Caki2 (cell line): ENCODE results near the gene KCNH1. TPM values are rescaled to one million over a fixed set of nuclear protein-coding genes. Genes with fewer than 3 reads are reported as not detected.

Experiments
- DNase-seq: peaks from one replicate; pipeline ENCODE4 v3.0.0-alpha.2; 2015; ENCODE audit warnings: low read depth
- in situ Hi-C: cut with HindIII; loops from 2 replicates; pipeline ENCODE4 v1.10.0; 2016; ENCODE audit warnings: low sequenced_read_pairs, low pct_unique_long_range_greater_than_20kb, mixed read lengths
- total RNA-seq: library from RNA; depleted of rRNA; stranded (reverse); fragments of >200 nt; shearing (Covaris generic); gene quantifications from 2 replicates; pipeline ENCODE4 v1.2.3, GENCODE V29; 2014; ENCODE audit warnings: low replicate concordance

The KCNH1 gene
- total RNA-seq, 1 experiment from 2014 or later, result 2.0 TPM

DNA sequence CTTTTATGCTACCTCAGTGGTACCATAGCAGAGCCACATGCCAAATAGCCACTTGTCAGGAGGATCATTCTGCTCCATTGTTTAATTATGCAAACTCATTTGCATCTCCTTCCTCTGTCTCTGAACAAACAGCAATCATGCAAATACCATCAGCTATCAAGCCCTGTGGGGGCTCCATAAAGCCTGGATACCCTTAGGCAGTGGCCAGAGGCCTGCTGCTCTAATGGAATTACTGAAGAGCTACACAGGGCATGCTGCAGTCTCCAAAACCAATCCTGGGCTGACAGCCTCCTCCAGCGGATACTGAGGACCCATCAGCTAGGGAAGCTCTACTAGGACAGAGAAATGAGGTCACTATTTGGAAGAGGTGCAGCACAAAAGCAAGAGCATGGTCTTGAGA lies 376.3 kb downstream of the KCNH1 start:
- in situ Hi-C loops, result no loop called here
- DNase-seq, result no peak

DNA sequence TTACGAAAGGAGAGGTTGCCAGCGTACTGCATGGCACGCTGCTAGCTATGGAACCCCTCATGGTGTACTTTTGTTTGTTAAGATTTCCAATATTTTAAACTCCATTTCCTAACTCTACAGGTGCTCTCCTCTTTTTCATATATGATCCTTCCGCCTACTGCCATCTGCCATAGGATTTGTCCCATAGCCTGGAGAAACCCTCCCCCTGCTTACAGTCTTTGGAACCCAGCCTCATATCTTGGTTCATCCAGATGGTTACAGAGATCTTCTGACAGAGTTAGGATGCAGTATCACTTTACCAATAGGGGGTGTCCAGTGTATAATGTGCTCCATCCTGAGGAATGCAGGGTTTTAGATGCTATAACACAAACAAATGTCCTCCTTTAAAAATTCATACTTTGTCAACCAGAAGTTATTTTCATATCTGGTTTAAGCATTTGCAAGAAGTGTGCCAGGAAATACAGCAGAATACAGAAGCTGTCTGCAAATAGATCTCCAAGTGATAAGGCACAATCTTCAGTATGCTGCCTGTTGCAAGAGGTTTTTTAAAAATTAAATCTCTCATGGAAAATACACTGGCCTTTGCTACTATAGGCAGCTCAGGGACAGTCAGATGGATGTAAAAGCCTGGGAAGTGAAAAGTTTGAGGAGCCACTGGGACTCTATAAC lies 377.8 kb downstream of the KCNH1 start:
- DNase-seq, result no peak
- in situ Hi-C loops, result no loop called here

DNA sequence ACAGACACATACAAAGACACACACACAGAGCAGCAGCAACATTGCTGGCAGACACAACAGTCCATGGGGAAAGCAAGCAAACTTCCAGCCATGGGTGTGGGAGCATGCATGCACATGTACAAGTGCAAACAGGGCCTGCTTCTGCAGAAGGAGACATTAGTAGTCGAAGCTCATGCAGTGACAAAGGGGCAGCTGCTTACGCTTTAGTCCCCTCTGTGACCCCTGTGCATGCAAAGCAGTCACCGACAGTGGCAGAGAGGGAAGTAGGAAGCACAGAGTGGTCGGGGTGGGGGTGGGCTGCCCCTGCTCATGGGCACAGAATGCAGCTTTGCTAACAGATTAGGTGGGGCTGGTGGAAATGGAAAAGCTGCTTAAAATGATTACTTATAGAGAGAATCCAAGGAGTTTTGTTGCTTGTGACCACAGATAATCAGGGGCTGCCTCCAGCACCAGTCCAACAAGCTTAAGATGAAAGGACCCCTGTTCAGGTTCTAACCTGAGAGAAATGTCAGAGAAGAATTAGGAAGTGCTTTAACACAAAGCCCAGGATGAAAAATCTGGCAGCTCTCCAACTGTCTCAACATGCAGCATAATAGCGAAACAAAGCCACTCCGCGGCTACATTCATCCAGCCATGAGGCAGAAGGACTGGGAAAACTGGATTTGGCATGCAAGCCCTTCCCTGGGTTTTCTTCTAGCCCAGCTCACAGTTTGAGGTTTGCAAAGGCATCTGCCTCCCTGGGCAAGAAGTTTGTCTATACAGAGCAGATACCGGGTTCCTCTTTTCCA lies 378.9 kb downstream of the KCNH1 start:
- in situ Hi-C loops, result no loop called here
- no peak for DNase-seq

DNA sequence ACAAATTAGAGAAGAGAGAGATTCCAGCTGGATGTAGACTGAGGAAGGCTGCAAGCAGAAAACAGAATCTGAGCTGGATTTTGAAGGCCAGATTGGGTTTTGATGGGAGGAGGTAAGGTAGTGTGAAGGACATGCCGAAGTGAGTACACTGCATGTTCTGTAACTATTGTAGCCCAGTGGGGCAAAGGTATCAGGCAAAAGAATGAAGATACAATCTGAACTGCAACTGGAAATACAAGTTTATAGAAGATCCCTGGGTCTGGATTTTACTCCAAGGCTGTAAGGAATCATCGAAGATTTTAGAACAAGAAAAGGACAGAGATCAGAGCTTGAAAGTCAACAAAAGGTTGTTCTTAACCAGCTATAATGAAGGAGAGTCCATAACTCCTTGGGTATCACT lies 382.0 kb downstream of the KCNH1 start:
- in situ Hi-C loops, result no loop called here
- DNase-seq, result no peak

DNA sequence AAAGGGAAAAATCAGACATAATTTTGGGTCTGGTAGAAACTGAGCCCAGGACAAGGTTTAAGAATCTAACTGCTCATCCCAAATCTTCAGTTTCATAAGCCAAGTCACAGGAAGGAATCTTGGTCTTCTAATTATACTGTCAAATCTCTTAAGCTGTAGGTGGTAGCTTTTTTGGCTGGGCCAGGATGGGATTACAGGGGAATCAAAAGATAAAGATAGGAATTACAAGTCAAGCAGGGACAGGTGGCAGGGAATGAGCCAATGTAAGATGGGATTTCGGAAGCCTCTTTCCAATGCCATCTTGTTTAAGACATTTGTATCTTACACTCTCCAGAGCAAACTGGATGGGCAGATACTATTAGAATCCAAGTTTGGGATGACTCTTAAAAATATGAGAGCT lies 383.5 kb downstream of the KCNH1 start:
- in situ Hi-C loops, result no loop called here

DNA sequence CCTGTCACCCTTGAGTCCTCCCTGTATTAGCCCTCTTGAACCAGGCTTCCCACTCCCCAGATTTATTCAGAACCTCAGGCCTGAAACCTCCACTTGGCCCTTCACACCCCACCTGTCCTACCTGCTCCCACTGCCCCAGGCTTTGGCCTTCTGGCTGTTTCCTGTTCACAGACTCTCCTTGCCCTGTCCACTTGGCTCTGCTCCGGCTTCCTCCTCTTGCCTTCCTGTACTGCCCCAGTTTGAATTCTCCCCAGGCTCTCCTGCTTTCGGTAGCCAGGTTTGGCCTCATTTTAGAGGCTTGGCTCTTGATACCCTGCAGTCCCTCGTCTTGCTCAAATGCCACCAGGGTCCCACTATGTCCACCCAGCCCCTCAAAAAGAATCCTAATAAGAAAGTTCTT lies 385.2 kb downstream of the KCNH1 start:
- in situ Hi-C loops, result no loop called here
- no peak for DNase-seq

More for the DNA sequence above, 383.5 kb downstream of the KCNH1 start:
- no peak for DNase-seq

DNA sequence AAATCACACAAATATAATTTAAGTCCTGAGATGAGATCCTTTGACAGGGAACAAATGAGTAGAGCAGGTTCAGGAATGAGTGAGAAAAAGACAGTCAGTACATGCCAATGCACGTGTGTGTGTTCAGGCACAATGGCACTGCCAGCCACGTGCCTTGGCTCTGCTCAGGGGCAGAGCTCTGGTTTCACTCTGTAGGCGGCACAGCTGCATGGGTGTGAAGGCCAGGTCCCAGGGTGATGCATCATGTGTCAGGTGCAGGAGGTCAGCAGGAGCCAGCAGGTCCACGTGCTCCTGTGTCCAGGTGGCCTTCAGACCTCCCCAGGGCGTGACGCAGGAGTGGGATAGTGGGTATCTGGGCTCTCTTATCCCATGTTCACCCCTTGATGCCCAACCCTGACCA lies 386.1 kb downstream of the KCNH1 start:
- no peak for DNase-seq
- in situ Hi-C loops, result no loop called here

DNA sequence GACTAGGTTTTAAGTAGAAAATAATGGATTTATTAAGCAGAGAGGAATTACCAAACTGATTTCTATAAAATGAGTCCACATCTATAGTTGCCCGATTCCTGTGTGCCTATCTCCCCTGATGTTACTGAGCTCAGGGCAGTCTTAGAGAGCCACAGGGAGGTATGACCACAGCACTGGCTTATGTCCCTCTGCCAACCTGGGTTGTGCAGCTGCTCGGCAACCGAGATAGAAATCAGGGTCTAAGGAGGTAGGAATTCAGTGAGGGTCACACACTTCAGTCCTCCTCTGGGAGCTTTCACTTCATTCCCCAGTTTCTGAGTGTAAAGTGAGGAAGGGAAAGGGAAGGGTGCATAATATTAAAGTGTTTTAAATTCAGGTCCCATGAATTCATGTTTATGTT lies 386.8 kb downstream of the KCNH1 start:
- no peak for DNase-seq
- in situ Hi-C loops, result no loop called here

DNA sequence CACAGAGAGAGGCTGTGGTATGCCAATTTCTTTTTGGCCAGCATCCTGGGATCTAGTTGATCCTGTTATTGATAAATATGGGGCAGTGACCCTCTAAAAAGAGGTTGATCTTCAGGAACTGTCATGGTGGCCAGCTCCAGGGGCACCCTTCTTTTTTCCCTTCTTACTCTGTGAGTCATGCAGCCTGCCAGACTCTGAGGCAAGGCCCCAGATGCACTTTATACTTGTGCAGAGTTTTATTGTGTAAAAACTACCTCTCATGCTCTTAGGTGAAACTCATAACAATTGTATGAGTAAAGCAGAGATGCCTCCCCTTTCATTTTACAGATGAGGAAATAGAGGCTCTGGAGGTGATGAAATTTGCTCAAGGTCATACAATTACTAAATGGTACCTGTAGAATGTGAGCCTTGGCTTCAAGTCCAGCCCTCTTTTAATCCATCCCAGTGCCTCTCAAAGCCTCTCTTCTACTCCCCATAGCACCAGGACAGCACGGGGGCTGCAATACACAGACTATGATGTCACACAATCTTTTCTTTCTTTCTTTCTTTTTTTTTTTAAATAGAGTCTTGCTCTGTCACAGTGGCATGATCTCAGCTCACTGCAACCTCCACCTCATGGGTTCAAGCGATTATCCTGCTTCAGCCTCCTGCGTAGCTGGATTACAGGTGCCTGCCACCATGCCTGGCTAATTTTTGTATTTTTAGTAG lies 387.8 kb downstream of the KCNH1 start:
- no peak for DNase-seq

DNA sequence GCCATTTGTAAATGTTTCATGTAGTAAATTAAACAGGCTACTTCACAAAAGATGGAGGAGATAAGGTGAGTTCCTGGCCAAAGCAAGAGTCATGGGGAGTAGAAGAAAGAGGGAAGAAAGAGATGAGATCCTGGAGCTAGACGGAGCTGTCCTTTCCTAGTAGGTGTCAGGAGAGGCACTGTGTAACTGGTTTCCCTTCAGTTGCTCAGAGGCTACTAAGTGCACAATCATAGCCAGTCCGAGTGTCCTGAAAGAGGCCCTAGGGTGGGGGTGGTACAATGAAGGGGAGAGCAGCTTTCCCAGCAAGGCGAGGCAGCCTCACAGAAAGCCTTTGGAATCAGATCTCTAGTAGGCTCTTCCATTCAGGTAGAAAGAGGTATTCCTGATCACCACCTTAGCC lies 390.9 kb downstream of the KCNH1 start:
- no peak for DNase-seq
- in situ Hi-C loops, result no loop called here

More for the DNA sequence above, 387.8 kb downstream of the KCNH1 start:
- in situ Hi-C loops, result no loop called here

DNA sequence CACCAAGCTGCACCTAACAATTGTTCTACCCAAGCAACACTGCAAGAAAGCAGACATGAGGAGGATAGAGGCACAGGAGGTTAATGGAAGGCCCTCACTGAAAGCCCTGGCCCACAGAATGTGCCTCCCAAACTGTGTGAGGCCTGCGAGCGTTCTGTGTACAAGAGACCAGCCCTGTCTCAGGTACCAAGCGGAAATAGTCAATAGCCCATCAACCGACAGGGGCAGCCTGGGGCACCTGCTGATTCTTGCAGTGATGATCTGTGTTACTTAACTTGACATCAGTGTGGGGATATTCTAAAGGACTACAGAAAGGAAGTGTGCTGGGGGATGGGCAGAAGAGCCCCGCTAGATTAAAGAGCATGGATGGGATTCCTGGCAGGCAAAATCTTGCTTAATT lies 392.4 kb downstream of the KCNH1 start:
- no peak for DNase-seq
- in situ Hi-C loops, result no loop called here

DNA sequence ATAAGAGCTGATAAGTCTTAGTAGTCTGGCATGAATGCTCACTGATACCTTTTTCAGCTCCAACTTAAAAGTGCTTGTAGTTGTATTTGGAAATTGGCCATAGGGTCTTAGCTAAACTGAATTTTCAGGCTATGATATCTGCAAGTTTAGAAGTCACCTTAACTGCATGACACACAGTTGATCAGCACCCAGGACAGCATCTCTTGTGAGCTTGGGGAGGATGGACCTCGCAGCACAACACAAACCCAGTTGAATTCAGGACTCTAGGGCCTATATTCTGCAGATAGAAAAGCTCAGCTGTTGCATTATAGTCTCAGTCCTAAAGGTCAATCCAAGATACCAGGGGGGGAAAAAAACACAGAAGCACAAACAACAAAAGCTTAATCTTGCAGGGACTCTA lies 394.3 kb downstream of the KCNH1 start:
- in situ Hi-C loops, result no loop called here
- no peak for DNase-seq

DNA sequence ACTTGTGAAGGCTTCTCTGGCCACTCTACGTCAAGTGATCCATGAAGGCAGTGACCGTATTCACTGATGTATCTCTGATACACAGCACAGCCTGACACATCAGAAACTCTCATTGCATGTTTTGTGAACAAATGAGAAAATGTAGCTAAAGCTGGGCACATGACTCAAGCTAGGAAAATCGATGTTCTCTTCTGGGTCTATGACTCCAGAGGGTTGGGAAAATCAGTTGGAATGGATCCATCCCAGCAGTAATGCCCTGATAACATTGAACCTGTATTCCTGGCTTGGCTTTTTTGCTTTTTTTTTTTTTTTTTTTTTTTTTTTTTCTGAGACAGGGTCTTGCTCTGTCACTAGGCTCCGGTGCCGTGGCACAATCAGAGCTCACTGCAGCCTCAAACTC lies 395.7 kb downstream of the KCNH1 start:
- no peak for DNase-seq
- in situ Hi-C loops, result no loop called here

DNA sequence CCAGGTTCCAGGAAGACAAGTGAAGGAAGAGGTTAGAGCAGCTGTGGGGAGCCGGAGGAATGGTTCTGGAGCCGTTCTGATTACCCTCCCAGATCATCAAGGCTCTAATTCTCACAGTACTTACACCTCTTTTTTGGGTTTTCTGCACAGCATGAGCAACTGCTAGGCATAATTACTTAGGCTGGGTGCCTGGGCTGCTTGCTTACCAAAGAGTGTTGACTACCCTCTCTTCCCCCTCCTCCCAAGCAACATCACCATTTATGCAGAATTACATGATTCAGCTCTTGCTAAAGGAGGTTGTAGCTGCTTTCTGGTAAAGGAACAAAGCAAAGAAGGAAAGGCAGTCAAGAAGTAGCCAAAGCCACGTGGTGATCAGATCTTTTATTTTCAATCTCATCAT lies 397.2 kb downstream of the KCNH1 start:
- in situ Hi-C loops, result no loop called here
- no peak for DNase-seq

DNA sequence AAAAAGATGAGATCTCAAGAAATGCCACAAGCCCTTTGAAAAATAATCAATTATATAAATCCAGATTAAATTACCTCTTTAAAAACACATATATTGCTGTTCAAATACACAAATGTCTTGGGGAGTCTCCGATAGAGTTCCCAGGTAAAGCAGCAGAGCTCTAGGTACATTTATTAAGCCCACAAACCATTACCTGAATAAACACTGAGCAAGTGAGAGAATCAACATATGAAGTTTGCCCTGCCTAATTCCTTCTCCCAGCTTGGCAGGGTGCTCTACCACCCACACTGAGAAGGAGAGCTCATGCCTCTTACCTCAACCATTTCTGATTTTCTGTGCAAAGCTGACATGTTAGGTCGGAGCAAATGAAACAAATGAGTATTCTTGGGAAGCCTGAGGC lies 402.4 kb downstream of the KCNH1 start:
- in situ Hi-C loops, result no loop called here
- no peak for DNase-seq

DNA sequence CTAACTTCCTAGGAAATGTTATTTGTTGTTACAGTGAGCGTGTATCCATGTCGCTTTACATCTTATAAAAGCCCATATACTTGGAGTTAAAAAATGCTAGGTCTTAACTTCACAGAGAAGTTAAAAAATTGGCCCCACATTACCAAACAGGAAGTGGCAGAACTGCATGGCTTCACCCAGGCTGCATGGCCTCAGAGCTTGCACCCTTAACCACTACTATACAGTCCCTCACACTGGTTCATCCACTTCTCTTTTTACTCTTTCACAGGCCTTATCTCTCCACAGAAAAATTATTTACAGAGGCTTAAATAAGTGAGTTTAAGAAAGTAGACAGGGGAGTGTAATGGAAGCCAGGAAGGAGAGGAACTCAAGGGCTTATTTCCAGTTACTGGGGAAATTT lies 402.8 kb downstream of the KCNH1 start:
- in situ Hi-C loops, result no loop called here
- DNase-seq, result no peak

DNA sequence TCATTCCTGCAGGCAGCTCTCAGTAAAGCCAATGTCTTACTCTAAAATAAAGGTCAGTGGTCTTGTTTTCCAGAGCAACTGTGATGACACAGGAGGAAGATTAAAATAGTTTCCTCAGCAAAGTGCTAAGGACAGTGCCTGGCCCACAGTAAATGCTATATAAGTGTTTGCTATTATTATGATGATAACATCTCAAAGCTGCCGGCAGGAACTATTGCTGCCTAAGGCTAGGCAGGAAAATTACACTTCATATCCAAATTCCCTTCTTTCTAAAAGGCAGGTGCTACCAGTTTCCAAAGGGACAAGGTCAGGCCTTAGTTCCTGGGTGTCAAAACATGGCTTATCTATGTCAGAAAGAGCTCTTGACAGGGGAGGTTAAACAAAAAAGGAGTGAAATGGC lies 403.9 kb downstream of the KCNH1 start:
- DNase-seq, result no peak
- in situ Hi-C loops, result no loop called here

DNA sequence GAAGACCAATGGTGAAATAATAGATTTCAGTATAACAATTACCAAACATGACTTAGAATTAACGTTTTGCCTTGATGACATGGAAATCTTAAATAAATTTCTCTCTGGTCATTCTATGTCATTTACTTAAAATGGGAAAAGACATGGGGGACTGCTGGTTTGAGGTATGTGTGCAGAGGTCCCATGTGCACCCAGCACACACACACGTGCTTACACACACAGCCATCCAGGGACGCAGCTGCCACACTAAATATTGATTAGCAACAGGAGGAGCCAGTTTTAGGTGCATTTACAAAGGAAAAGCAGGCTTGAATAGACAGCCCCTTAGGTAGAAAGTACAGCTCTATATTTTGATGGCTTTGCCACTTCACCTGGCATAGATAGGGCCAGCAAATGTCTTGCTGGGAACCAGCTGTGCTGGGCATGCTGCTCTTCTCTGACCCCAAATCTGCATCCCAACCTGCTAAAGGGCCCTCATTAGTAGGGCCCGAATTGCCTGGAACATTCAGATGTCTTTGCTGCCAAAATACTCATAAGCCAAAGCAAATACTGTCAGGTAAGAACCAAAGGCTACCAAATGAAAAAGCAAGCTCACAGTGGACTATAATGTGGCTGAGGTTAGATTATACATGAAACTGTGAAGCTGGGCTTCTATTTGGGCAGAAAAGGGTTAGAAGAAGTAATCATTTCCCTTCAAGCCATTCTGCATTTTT lies 405.4 kb downstream of the KCNH1 start:
- no peak for DNase-seq
- in situ Hi-C loops, result no loop called here

DNA sequence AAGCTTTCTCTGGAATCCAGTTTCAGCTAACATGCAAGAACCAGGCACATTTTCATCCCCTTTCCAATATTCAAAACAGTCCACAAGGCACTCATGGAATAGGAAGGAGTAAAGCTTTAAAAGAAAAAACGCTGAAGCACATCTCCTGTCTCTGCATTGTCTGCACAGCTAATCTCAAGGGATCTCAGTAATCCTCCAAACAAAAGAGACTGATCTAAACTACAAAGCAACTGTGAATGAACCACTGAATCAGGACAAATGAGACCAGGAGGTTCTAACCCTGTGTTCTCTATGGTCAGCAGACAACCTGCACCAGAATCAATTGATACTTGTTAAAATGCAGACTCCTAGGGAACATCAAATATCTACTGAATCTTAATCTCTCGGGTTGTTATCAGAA lies 406.2 kb downstream of the KCNH1 start:
- in situ Hi-C loops, result no loop called here
- no peak for DNase-seq
